Fibroblast of lung (primary cell): ENCODE measurements around the gene ITPKB. TPM values are rescaled to one million over a fixed set of nuclear protein-coding genes. Genes with fewer than 3 reads are reported as not detected.
A peak's percentile ranks its signal among the peaks of the same experiment; 100 is the strongest.

Experiments
- DNase-seq, 2 donors: peaks; one replicate each; pipeline versions ENCODE4 v3.0.0 to v3.0.0-alpha.2; 2010; ENCODE audit warnings: low read depth in 2 of 2
- H2AFZ ChIP-seq: 2 replicates; pipeline ENCODE4 v1.5.1; 2012; ENCODE audit warnings: low read length, control low read depth, inconsistent platforms
- H3K27ac ChIP-seq: 2 replicates; pipeline ENCODE4 v1.5.1; 2011; ENCODE audit warnings: low read length, control low read depth; ENCODE audit not compliant: insufficient read depth
- H3K27me3 ChIP-seq: 2 replicates; pipeline ENCODE4 v1.5.1; 2011; ENCODE audit warnings: mild to moderate bottlenecking, low read length; ENCODE audit not compliant: control insufficient read depth, insufficient read depth
- H3K36me3 ChIP-seq: 2 replicates; pipeline ENCODE4 v1.5.1; 2011; ENCODE audit warnings: low read length; ENCODE audit not compliant: control insufficient read depth, insufficient read depth
- H3K4me1 ChIP-seq: 2 replicates; pipeline ENCODE4 v1.5.1; 2011; ENCODE audit warnings: low read length; ENCODE audit not compliant: control insufficient read depth, insufficient read depth; ENCODE audit errors: extremely low read depth
- H3K4me2 ChIP-seq: 2 replicates; pipeline ENCODE4 v1.5.1; 2011; ENCODE audit warnings: low read length, control low read depth; ENCODE audit not compliant: insufficient read depth; ENCODE audit errors: extremely low read depth
- H3K4me3 ChIP-seq, 4 experiments: fragments of 200-600 bp in 1 of 4; sonication (generic) in 1 of 4; replicated peaks in 1 of 4; 2 replicates each; pipeline ENCODE4 v1.5.1; 2011 to 2016; ENCODE audit warnings: low read length in 4 of 4, low read depth in 3 of 4, mild to moderate bottlenecking in 3 of 4, control low read depth in 2 of 4, inconsistent platforms in 1 of 4, mixed read lengths in 1 of 4; ENCODE audit not compliant: insufficient read depth in 1 of 4; ENCODE audit errors: control extremely low read depth in 1 of 4
- H3K79me2 ChIP-seq: 2 replicates; pipeline ENCODE4 v1.5.1; 2012; ENCODE audit warnings: mild to moderate bottlenecking, low read length, inconsistent platforms; ENCODE audit not compliant: control insufficient read depth, insufficient read depth
- H3K9ac ChIP-seq: 2 replicates; pipeline ENCODE4 v1.5.1; 2011; ENCODE audit warnings: mild to moderate bottlenecking, low read length, control low read depth; ENCODE audit not compliant: insufficient read depth
- H3K9me3 ChIP-seq: 2 replicates; pipeline ENCODE4 v1.5.1; 2012; ENCODE audit warnings: low read depth, low read length; ENCODE audit not compliant: control insufficient read depth, insufficient read depth
- H4K20me1 ChIP-seq: 2 replicates; pipeline ENCODE4 v1.5.1; 2011; ENCODE audit warnings: low read length; ENCODE audit not compliant: control insufficient read depth, insufficient read depth; ENCODE audit errors: extremely low read depth
- EZH2 ChIP-seq: IDR thresholded peaks from 2 replicates; pipeline ENCODE4 v1.5.1; 2012; ENCODE audit warnings: low read length, control low read depth, mild to moderate bottlenecking; ENCODE audit errors: missing control alignments
- polyA plus RNA-seq, 2 donors: library from polyadenylated mRNA; depleted of rRNA in 1 of 2; stranded (reverse) in 1 of 2; unstranded in 1 of 2; fragments of >200 nt; gene quantifications; 2 replicates each; pipeline ENCODE4 v1.2.1, GENCODE V29; 2011 to 2012; ENCODE audit warnings: missing spikeins in 1 of 2
- total RNA-seq: library from RNA; depleted of rRNA; stranded (reverse); fragments of >200 nt; gene quantifications from 2 replicates; pipeline ENCODE4 v1.2.1, GENCODE V29; 2014
- TF ChIP-seq, protein P1 (sequence below), 2 donors: IDR thresholded peaks in 1 of 2; conservative IDR thresholded peaks in 1 of 2; 1 replicate in 1 of 2; 2 replicates in 1 of 2; pipeline ENCODE4 v1.5.1; 2011 to 2012; ENCODE audit warnings: low read length in 2 of 2, control low read depth in 1 of 2, inconsistent platforms in 1 of 2, low read depth in 1 of 2, mild to moderate bottlenecking in 1 of 2

ITPKB gene
- total and polyA plus RNA-seq, 2 donors (not counting 1 experiment from before 2014, with no cell fraction given), result 10.2 to 32.4 TPM

DNA sequence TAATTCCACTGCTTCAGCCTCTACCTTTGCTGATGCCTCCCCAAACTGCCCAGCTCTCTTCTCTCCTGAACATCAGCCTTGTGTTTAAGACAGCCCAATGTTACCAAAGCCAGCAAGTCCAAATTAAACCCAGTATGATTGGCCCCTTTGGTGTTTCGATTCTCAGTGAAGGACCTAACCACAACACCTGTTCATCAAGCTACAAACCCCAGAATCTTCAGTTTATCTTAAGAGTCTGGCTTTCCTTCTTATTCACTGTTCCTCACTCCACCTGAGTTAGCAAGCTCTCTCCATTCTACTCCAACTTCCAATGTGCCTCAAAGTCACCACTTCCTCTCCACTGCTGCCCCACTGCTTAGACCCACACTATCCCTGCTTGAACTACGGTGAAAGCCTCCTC, 25.5 kb upstream of the ITPKB start:
- no peak overlapping the region for H3K4me2 ChIP-seq

DNA sequence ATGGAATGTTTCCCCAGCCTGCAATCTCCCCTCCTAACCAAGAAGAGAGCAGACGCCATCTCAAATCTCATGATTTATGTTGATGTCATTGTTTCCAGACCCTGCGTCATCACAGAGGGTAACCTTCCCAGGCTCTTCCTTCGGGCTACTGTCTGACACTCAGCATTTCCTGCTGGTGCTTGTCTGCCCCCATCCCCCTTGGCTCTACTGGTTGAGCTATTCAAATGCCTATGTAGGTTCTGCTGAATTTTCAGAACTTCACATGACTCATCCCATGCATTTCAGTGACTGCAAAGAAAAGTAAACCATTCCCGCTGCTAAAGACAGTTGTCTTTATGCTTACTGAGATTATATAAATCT, 24.8 kb upstream of the ITPKB start:
- Histone ChIP-seq H3K9me3 (no peaks in the 10 kb centered on the region), H3K36me3 (no peaks in the 10 kb centered on the region), H3K4me2 (no peak overlapping the region), H3K27me3 (no peaks in the 10 kb centered on the region), H3K4me3 (no peak overlapping the region), H4K20me1 (no peaks in the 10 kb centered on the region), H3K9ac (no peak overlapping the region), H3K27ac (no peak overlapping the region), H3K4me1 (peaks cover 8% of the 10 kb centered on the region), H2AFZ (no peak overlapping the region), H3K79me2 (no peaks in the 10 kb centered on the region)
- DNase-seq, result peak; percentile 88 to 90
- TF ChIP-seq, protein P1, sequence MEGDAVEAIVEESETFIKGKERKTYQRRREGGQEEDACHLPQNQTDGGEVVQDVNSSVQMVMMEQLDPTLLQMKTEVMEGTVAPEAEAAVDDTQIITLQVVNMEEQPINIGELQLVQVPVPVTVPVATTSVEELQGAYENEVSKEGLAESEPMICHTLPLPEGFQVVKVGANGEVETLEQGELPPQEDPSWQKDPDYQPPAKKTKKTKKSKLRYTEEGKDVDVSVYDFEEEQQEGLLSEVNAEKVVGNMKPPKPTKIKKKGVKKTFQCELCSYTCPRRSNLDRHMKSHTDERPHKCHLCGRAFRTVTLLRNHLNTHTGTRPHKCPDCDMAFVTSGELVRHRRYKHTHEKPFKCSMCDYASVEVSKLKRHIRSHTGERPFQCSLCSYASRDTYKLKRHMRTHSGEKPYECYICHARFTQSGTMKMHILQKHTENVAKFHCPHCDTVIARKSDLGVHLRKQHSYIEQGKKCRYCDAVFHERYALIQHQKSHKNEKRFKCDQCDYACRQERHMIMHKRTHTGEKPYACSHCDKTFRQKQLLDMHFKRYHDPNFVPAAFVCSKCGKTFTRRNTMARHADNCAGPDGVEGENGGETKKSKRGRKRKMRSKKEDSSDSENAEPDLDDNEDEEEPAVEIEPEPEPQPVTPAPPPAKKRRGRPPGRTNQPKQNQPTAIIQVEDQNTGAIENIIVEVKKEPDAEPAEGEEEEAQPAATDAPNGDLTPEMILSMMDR (conservative IDR thresholded peaks at IDR 0.05 in 1 of 2, IDR thresholded peaks at IDR 0.05 in 1 of 2; ENCODE audit: low read depth in 1 of 2, low read length in 2 of 2), result no peak
- TF ChIP-seq EZH2, result no peak

More for the DNA sequence above, 25.5 kb upstream of the ITPKB start:
- Histone ChIP-seq H3K9me3 (no peaks in the 10 kb centered on the region), H3K27me3 (no peaks in the 10 kb centered on the region), H4K20me1 (no peaks in the 10 kb centered on the region), H3K79me2 (no peaks in the 10 kb centered on the region), H2AFZ (no peak overlapping the region), H3K4me1 (peaks cover 8% of the 10 kb centered on the region), H3K4me3 (no peak overlapping the region), H3K36me3 (no peaks in the 10 kb centered on the region), H3K27ac (no peak overlapping the region), H3K9ac (no peak overlapping the region)
- TF ChIP-seq, protein P1 (conservative IDR thresholded peaks at IDR 0.05 in 1 of 2, IDR thresholded peaks at IDR 0.05 in 1 of 2; ENCODE audit: low read depth in 1 of 2, low read length in 2 of 2), result no peak
- no peak for TF ChIP-seq EZH2
- no peak for DNase-seq

DNA sequence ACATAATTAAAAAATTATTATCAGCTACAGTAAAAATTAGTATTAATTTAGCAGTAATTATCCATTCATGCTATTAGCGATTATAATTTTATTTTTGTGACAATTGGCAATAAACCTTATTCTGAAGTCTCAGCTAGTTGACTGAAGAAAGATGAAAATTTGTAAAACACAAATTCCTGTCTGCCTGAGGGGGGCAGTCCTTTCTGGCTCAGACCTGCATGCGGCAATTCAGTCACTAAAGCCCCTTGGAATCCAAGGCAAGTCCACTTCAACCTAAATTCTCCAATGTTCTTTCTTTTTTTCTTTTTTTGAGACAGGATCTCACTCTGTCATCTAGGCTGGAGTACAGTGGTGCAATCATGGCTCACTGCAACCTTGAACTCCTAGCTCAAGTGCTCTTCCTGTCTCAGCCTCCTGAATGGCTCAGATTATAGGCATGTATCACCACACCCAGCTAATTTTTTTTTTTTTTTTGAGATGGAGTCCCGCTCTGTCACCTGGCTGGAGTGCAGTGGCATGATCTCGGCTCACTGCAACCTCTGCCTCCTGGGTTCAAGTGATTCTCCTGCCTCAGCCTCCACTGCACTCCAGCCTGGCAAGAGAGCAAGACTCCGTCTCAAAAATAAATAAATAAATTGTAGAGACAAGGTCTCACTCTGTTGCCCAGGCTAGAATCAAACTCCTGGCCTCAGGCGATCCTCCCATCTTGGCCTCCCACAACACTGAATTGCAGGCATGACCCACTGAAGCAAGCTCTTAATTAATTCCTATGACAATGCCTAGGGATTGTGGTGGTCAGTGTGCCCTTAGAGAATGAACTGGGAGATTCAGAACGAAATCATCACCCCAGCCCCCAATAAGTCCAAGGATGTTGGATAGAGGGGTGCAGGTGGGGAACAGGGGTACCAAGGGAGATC, 24.2 kb upstream of the ITPKB start:
- Histone ChIP-seq H3K9ac (no peak overlapping the region), H3K9me3 (no peaks in the 10 kb centered on the region), H3K4me1 (peaks cover 8% of the 10 kb centered on the region), H3K4me3 (no peak overlapping the region), H2AFZ (no peak overlapping the region), H3K27ac (no peak overlapping the region), H3K27me3 (no peaks in the 10 kb centered on the region), H3K4me2 (no peak overlapping the region), H3K79me2 (no peaks in the 10 kb centered on the region), H4K20me1 (no peaks in the 10 kb centered on the region), H3K36me3 (no peaks in the 10 kb centered on the region)
- no peak for DNase-seq
- no peak for TF ChIP-seq EZH2
- TF ChIP-seq, protein P1 (conservative IDR thresholded peaks at IDR 0.05 in 1 of 2, IDR thresholded peaks at IDR 0.05 in 1 of 2; ENCODE audit: low read depth in 1 of 2, low read length in 2 of 2), result no peak
